HG03060 (cell line): ENCODE results near the gene SLC22A3.
"Not testable (repeated sequence)": the region's sequence is repeated elsewhere in the genome, so short reads cannot be mapped to it uniquely, and the experiment has no call there.

ENCODE experiments used
- ATAC-seq: cut with Tn5 transposase; IDR thresholded peaks from one replicate; pipeline ENCODE4 v1.9.1; 2021; ENCODE audit warnings: low read depth, moderate number of reproducible peaks; ENCODE audit not compliant: unreplicated experiment

Gene SLC22A3

DNA sequence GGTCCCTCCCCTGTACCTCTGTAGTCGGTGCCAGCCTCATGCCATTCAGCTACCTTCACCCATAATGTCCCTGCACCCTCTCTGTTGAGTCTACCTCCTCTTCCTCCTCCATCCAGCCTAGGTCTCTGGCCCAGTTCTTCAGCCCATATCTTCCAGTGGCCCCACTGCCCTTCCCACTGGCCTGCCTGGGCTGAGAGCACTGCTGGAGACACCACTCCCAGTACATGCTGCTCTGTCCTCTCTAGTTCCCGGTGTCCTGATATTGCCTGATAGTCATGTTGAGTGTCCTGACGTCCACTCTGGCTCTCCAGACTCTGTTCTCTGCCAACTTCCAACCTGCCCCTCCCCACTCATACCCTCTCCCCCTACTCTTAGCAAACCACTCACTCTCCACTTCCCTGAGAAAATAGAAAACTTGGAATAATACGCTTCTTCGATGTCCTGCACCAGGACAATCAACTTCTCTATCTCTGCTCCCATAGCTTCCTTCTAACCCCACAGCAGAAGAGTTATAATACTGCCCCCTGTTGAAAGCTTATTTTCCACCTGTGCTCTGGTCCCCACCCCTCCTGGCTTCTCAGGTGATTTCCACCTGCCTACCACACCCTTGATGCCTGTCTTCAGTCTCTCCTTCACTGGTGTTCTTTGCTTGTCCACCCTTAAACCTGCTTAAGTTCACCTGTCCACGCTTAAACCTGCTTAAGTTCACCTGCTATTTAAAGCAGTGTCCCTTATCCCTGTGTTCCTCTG lies 19.8 kb downstream of the SLC22A3 start:
- ATAC-seq = no peak

DNA sequence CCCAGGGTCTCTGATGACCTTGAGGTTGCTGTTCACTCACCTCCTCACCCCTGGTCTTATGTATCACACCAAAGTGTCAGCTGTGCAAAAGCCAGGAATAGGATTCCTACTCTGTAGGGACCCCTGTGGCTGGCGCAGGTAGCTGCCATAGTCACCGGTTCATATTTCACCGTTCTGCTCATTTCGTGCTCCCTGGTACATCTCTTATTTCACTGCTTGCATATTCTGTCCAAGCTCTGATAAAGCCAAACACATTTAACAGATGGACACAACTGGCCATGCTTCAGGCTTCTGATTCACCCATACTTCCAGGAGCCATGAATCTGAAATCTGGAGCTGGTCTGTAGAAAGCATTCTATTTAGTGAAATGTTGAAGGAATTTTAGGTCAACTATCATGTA lies 20.5 kb downstream of the SLC22A3 start:
- no peak for ATAC-seq

- ATAC-seq = not testable (repeated sequence)
These were observed 25.4 kb downstream of the SLC22A3 start for GRCh38 chr6:160373601-160374000.

GRCh38 chr6:160374836-160375560 lies 26.8 kb downstream of the SLC22A3 start:
- no peak for ATAC-seq

- ATAC-seq = no peak
These were observed 27.4 kb downstream of the SLC22A3 start for GRCh38 chr6:160375561-160375949.

GRCh38 chr6:160376445-160376844 lies 28.3 kb downstream of the SLC22A3 start:
- ATAC-seq = no peak

DNA sequence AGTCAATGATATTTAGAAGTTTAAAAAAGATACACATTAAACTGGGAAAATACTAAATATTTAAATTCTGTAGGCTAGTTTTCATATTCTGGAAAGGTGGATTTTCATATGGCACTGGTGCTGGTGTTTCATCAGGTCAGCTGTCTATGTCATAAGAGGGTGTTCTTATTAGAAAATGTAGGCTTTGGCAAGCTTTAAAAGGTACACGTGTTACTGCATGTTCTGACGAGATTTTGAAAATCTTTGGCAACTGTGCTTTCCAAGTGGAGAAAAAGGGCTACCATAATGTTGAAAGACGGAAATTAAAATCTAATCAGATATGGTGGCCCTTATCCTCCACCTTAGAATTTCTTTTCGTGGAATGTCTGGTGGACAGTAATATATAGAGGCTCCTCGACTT lies 30.0 kb downstream of the SLC22A3 start:
- ATAC-seq = no peak

GRCh38 chr6:160378882-160379281 lies 30.7 kb downstream of the SLC22A3 start:
- no peak for ATAC-seq

- ATAC-seq = no peak
These were observed 31.3 kb downstream of the SLC22A3 start for GRCh38 chr6:160379466-160379865.

GRCh38 chr6:160382946-160383345 lies 34.8 kb downstream of the SLC22A3 start:
- ATAC-seq = no peak

DNA sequence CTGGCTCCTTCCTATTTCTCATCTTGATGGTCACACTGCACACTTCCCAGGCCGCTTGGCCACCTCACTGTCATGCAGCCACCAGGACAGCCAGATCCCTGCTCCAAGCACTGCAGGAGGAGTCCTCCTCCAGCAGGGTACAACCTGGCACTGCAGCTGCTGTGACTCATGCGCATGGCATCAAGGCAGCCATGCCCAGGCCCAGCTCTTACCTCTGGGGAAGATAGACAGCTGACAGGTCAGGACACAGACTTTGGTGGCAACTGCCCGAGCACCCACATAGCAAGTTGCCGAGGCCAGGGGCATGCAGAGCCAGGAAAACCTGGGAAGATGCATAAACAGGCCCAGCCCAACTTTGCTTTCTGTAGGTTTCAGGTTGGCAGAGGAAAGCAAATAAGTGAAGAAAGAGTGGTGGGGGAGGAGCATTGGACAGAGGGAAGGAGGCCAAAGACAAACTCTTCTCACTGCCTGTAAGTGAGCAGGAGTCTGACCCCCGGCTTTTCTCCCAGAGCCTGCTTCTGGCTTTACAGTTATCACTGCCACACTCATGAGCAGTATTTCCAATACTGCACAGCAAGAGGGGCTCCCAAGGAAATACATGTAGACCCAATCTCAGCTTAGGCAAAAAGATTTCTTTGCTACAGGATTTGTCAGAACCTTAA lies 38.8 kb downstream of the SLC22A3 start:
- ATAC-seq = no peak

- ATAC-seq = no peak
These were observed 39.9 kb downstream of the SLC22A3 start for GRCh38 chr6:160387916-160388643.

DNA sequence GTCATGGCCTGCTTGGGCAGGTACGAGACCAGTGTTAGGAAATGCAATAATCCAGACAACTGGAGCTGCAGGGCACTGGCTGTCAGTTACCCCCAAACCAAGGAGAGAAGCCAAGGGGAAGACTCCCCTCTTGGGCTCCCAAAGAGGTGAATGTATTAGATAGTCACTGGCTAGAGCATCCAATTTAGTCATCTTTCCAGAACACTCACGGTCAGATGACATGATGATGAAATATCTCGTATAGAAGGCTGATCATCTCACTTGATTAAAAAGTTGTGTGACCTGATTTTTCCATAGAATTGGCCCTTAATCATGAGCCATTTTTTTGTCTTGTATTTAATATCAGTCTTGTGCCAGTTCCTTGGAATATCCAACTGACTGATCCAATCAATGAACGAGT lies 40.7 kb downstream of the SLC22A3 start:
- no peak for ATAC-seq

DNA sequence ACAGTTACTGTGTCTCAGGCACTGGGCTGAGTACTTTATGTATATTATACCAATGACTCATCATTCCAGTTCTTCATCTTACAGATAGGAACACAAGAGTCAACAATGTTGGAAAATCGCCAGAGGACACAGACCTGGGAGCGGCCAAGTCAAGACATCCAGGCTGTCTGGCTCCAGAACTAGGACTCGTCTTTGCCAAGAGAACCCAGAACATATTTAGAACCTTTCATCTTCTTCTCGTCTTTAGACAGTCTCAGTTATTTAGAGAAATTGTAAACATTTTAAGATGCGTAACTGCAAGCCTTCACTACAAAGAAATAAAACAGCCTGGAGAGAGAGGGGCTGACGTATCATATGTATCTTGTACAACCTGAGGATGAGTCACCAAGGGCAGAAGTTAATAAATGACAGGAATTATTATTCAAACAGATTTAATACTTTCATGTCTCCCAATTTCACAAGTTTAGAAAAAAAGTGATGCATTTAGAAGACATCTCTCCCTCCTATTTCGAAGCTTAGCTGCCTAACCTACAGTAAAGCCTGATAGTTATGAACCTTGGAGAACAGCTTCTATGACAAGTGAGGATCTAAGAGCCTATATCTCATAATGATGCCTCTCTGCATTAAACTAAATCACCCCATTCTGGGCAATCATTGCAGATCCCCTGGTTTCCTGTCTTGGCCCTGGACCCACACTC lies 43.4 kb downstream of the SLC22A3 start:
- no peak for ATAC-seq

DNA sequence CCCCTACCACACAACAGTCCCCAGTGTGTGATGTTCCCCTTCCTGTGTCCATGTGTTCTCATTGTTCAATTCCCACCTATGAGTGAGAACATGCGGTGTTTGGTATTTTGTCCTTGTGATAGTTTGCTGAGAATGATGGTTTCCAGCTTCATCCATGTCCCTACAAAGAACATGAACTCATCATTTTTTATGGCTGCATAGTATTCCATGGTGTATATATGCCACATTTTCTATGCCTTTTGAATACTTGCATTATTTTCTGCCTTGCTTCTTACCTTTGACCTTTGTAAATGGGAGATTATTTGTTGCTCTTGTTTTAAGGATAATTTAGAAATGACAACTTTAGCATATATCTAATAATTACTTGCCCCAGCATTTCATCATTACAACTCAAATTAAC lies 45.3 kb downstream of the SLC22A3 start:
- not testable (repeated sequence) for ATAC-seq

- no peak for ATAC-seq
These were observed 45.9 kb downstream of the SLC22A3 start for GRCh38 chr6:160393891-160394653.

- no peak for ATAC-seq
These were observed 46.5 kb downstream of the SLC22A3 start for GRCh38 chr6:160394654-160395035.

DNA sequence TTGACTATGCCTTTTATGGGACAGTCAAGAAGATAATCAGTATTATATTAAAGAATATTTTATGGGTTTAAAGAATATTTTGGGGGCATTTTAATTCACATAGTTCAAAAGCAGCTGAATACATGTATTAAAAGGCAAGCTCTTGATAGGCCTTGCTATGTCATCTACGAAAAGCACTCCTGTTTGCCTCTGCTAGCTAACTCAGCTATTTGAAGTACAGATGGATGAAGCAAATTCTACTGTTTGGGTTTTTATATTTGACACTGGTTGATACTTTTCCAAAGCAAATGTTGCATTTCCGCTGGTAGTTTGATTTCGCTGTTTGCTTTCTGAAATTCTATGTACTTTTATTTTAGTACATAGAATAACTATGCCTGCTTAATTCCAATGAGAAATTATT lies 47.0 kb downstream of the SLC22A3 start:
- ATAC-seq = no peak

DNA sequence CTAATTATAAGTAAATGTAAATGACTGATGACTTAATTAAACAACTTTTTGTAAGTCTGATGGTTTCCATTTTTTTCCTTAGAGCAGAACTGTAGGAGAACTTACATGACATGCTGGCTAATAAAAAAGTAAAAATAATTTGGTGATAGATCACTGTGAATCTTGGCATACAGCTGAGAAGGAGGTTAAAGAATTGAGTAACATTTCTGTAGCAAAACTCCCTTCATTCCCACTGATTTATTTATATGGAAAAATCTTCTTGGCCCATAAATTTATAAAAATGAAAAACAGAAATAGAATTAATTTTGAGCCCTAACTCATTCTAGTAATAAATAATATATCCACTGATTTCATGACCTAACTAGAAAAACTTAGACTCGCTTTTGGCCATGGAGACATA lies 48.1 kb downstream of the SLC22A3 start:
- no peak for ATAC-seq
